HG03354 (cell line): ENCODE measurements around the gene REPIN1.
"Not testable (repeated sequence)": the region's sequence is repeated elsewhere in the genome, so short reads cannot be mapped to it uniquely, and the experiment has no call there.

ENCODE experiments used
- ATAC-seq: cut with Tn5 transposase; IDR thresholded peaks from one replicate; pipeline ENCODE4 v1.9.1; 2021; ENCODE audit warnings: mild to moderate bottlenecking; ENCODE audit not compliant: unreplicated experiment, poor library complexity, severe bottlenecking

REPIN1 gene

GRCh38 chr7:150385302-150385723 lies 16.7 kb downstream of the REPIN1 start:
- ATAC-seq, result no peak

GRCh38 chr7:150385884-150386283 lies 17.3 kb downstream of the REPIN1 start:
- not testable (repeated sequence) for ATAC-seq

DNA sequence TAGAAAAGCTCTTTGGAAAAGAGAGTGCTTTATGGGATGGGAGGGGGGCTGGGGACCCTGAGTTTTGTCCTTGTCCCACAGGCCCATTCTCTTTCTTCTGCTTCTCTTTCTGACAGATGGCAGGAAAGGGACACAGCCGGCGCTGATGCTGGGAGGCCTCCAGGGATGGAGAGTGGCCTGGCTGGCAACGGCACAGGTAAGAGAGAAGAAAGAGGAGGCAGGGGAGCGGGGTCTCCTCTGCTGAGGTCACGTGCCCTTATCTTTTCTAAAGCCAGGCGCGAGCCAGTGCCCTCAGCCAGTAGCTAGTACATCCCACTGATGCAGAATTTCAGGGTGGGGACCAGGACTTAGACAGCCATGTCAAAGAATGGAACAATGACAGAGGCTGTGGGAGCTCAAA lies 19.7 kb downstream of the REPIN1 start:
- ATAC-seq, result no peak

DNA sequence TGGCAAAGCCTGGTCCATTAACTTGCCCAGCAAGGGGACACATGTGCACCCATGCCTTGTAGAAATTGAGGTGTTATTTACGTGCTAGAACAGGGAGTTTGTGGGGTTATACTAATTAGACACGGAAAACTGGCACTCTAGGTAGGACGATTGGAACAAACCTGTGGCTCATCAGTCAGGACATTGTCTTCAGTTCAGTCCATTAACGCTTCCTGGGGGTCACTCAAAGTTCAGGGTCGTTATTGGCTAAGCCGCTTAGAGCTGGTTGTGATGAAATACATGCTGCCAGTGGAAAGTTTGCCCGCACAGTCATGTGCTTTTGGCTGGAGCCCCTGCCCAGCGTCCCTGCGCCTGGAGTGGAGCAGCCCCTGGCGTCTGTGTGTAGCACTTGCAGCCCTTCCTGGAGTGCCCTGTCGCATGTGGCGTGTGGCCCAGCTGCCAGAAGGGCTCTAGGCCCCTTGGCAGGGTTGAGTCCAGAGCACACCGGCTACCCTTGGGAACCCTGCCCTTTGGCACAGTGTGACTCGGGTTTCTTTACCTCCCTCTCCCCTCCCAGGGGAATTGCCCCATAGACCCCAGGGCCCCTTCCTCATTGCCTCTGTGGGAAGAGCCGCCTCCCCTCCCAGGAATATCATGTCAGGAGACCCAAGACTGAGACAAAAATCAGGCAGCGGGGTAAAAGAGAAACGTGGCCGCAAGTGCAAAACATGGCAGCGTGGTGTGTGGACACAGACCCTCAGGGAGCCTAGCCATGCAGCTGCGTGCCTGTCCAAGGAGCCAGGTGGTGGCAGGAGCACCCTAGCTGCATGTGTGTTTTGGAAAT lies 20.3 kb downstream of the REPIN1 start:
- ATAC-seq, result no peak

GRCh38 chr7:150389532-150389816 lies 20.9 kb downstream of the REPIN1 start:
- ATAC-seq, result no peak

- no peak for ATAC-seq
Observed at GRCh38 chr7:150390205-150390604, 21.6 kb downstream of the REPIN1 start.

DNA sequence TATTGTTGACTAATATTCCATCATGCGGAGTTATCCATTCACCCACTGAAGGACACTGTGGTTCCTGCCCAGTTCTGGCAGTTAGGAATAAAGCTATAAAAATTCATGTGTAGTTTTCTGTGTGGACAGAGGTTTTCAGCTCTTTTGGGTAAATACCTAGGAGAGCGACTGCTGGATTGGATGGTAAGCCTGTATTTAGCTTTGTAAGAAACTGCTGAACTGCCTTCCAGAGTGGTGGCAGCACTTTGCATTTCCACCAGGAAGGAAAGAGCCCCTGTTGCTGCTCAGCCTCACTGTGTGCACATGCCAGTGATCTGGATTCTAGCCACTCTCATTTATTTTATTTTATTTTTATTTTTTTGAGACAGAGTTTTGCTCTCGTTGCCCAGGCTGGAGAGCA lies 24.7 kb downstream of the REPIN1 start:
- no peak for ATAC-seq

DNA sequence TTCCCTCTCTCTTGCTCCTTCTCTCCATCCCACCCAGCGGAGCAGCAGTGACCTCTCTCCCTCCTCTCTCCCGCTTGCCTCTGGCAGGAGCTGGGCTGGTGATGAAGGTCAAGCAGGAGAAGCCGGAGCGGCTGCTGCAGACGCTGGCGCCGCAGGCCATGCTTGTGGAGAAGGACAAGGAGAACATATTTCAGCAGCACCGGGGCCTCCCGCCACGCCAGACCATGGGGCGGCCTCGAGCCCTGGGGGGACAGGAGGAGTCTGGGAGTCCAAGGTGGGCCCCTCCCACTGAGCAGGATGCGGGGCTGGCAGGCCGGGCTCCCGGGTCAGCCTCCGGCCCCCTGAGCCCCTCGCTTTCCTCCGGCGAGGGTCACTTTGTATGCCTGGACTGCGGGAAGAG lies 27.8 kb downstream of the REPIN1 start:
- no peak for ATAC-seq

DNA sequence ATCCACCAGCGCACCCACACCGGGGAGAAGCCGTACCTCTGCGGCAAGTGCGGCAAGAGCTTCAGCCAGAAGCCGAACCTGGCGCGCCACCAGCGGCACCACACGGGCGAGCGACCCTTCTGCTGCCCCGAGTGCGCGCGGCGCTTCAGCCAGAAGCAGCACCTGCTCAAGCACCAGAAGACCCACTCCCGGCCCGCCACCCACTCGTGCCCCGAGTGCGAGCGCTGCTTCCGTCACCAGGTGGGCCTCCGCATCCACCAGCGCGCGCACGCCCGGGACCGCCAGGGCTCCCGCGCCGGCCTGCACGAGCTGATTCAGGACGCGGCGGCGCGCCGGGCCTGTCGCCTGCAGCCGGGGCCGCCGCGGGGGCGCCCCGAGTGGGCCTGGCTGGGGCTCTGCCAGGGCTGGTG lies 28.2 kb downstream of the REPIN1 start:
- ATAC-seq, result no peak

DNA sequence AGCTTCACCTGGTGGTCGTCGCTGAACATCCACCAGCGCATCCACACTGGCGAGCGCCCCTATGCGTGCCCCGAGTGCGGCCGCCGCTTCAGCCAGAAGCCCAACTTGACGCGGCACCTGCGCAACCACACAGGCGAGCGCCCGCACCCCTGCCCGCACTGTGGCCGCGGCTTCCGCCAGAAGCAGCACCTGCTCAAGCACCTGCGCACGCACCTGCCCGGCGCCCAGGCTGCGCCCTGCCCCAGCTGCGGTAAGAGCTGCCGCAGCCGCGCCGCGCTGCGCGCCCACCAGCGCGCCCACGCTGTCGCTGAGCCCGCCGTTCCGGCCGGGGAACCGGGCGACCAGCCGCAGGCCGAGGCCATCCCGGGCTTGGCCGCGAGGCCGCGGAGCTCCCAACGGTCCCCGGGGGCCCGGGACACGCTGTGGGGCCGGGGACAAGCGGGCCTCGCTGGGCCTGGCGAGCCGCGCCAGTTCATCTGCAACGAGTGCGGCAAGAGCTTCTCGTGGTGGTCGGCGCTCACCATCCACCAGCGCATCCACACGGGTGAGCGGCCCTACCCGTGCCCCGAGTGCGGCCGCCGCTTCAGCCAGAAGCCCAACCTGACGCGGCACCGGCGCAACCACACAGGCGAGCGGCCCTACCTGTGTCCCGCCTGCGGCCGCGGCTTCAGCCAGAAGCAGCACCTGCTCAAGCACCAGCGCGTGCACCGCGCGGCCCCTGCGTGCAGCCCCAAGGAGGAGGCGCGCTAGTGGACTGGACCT lies 28.9 kb downstream of the REPIN1 start:
- no peak for ATAC-seq

DNA sequence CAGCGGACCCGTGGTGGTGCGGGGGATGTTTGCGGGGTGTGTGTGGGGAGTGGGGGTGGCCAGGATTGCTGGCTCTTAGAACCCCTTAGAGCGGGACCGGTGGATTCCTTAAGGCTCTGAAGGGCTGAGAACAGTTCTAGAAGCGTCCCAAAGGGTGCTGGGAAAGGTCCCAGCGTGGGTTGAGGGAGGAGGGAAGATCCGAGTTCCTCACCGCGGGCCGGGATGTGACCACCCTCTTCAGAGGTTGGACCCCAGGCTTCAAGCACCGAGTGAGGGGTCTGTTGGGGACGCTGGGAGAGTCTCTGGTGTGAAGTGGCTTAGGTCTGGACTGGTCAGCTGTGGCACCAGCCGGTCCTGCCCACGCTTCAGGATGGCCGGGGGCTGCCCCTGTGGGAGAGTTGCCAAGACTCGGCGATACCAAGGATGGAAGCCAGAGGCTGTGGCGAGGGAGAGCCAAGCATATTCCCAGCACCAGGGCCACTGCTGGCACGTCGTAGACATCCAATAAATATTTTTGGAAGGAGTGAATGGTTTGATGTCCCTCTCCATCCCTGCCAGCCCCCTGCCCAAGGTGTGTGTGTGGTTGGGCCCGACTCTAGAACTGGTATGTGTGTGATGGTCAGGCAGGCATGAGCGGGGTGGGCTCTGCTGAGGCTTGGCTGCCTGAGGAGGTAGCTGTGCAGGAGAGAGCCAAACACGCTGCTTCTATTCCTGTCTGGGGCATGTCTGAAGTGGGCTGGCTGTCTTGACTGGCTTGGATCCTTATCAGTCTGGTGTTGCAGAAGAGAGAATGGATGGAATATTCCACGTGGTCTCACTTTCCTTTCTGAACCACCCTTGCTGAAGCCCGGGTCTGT lies 29.7 kb downstream of the REPIN1 start:
- ATAC-seq, result no peak

- ATAC-seq, result no peak
Observed at GRCh38 chr7:150398965-150399320, 30.3 kb downstream of the REPIN1 start.

DNA sequence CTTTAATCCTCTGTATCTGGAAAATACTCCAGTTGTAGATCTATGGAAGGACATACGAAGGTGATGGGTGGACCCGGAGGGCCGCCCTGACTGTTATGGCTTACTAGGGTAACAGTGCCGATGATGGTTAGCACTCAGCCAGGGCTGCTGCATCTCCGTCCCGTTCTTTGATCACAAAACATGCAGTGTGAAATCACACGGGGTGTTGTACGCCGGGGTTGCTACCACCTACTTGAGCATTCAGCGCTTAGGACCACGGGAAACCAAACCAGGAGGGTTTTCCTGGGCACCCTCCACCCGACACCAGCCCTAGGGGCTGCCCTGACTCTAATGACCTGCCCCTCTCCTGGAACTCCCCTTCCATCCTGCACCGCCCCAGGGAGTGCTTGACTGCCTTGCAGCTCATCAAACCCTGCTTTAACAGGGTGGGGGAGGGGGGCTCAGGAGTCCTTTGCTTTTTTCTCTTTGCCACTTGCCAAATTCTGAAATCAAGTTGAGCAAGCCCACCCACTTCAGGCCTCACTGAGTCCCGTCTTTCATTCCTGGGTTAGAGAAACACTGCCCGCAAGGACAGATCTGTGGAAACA lies 30.9 kb downstream of the REPIN1 start:
- ATAC-seq, result no peak

DNA sequence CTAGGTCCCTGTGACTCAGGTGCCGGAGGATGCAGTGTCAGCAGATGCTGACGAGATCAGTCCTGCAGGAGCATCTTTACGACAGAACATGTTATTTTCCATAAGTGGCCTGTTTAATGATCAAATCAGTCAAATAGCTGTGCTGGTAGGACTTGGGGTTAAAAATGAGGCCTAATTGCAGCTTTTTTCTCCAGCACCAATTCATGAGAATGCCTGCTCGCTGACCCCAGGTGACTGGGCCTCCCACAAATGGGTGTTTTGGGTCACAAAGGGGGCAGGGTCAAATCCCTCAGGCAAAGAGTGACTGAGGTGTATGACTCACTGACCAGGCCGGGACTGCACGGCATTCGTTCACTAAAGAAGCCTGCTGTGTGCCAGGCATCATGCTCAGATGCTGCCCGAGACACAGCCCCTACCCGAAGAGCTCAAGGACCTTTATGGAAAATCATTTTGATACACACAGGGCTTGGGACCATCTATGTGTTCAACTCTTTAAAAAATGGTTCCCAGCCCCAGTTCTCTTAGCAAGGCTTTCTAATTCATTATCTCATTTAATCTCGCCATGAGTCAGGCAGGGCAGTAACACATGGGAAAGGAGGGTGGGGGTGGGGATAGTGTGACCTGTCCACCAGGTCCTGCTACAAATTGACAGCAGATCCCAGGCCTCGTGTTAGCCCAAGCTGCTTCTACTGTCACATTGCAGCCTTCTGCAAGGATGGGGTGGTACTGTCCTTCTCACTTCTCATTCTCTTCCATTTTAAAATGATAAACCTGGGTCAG lies 31.6 kb downstream of the REPIN1 start:
- no peak for ATAC-seq

GRCh38 chr7:150400788-150401423 lies 32.3 kb downstream of the REPIN1 start:
- no peak for ATAC-seq

- no peak for ATAC-seq
Observed at GRCh38 chr7:150401424-150401790, 32.8 kb downstream of the REPIN1 start.

DNA sequence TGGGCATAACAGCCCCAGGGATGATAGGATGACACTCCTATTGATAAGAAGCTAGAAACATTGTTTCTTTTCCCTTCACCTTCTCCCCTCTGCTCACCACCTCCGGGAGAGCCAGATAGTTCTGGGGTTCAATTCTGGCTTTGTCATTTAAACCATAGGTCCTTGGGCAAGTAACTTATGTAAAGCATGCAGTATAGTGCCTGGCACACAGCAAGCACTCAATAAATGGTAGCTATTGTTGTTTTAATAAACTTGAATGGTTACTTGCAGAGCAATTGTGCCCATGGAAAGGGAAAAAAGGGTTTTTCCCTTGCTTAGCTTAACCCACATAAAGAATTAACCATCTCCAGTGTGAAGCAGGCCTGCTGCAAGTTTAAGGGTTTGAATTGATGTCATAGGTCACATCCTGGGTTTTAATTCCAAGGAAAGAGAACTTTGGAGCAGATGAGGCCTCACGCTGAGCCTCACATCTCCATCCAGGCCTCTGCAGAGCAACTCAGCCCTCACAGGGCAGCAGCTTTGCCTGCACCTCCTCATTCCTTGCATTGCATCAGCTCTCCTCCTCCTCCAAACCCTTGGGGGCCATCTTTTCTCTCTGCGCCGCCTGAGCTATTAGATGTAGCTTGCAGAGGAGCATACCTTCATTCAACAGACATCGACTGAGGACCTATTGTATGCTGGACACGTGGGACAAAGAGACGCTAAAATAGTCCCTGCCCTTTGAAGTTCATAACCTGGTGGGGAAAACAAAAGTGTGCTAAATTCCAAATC lies 33.4 kb downstream of the REPIN1 start:
- no peak for ATAC-seq

DNA sequence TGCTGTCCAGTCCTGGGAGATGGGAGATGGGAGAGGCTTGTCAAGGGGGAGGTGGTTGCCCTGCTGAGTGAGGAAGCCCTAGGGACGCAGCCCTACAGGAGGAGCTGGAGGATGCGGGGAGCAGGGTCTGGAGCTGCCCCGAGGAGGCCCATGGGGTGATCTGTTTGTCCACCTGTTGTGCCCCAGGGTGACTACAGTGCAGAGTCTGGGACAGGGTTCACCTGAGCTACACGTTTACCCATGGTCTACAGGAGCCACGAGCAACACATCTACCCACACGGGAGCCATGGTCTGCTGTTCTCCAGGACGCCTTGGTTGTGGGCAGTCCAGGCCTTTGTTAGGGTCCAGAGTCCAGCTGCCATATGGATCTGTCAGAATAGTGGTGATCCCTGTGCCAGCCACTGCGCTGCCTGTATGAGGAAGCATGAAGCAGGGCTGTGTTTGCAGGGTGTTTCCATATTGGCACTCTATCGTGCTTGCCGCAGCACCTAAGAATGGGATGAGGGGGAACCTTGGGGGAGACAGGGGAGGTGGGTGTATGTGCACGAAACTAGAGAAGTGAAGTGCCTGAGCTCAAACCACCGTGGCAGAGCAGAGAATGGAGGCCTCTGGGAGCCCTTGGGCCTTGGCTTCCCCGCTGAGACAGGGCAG lies 34.2 kb downstream of the REPIN1 start:
- ATAC-seq, result no peak
